ENCODE data around the gene H3-3A. TPM values are rescaled to one million over a fixed set of nuclear protein-coding genes. Genes with fewer than 3 reads are reported as not detected.
A peak's percentile ranks its signal among the peaks of the same experiment; 100 is the strongest.

H3-3A gene
- polyA plus RNA-seq, 1 of the 3 experiments (the other 2 are of a cell fraction) = 315 TPM

GRCh38 chr1:226111098-226111882, 48.8 kb downstream of the H3-3A start:
- 76% methylated on average over 11 of the region's 11 CpGs for WGBS (ENCODE audit: low lambda C conversion rate)

More at GRCh38 chr1:226111098-226111882, 48.8 kb downstream of the H3-3A start:
- Histone ChIP-seq H3K27ac (ENCODE audit: low read depth in 2 of 2, low read length in 1 of 2) (peak overlapping the region; percentile 84 to 95; a peak in 3 of 4 replicates), H3K9me3 (no peaks in the 10 kb centered on the region), H4K20me1 (ENCODE audit: insufficient read depth) (no peaks in the 10 kb centered on the region), H3K4me2 (peak overlapping the region; percentile 98), H3K79me2 (ENCODE audit: insufficient read depth) (no peaks in the 10 kb centered on the region), H3K9ac (peak overlapping the region; percentile 81), H3F3A (replicated peaks; ENCODE audit: insufficient read depth) (peaks cover 5% of the 10 kb centered on the region), H3K4me1 (ENCODE audit: control insufficient read depth in 1 of 2, insufficient read depth in 2 of 2, low read depth in 1 of 2, low read length in 1 of 2) (peaks cover 15 to 17% of the 10 kb centered on the region in 2 experiments; a peak in 3 of 4 replicates), H3K27me3 (ENCODE audit: insufficient read depth) (no peaks in the 10 kb centered on the region), H3K4me3 (ENCODE audit: low read depth in 2 of 2, low read length in 1 of 2) (peak overlapping the region; percentile 58 to 71), H3K36me3 (replicated peaks in 1 of 2; ENCODE audit: control insufficient read depth in 1 of 2, insufficient read depth in 2 of 2, low read length in 1 of 2) (no peaks in the 10 kb centered on the region), H3K9me2 (no peaks in the 10 kb centered on the region), H2AFZ (ENCODE audit: low read depth) (peak overlapping the region; percentile 91)
- ChIA-PET CTCF (interaction anchor here (1.1 to 5.7 kb wide), 10 partner anchors 9 to 637 kb away, joined by 3 to 38 read pairs (median 4); no protein-coding TSS in a partner anchor), POLR2A (interaction anchor here (0.9 to 2.8 kb wide), 6 partner anchors 9 to 112 kb away, joined by 3 to 30 read pairs (median 6); partner anchors contain the start of genes H3-3A and SDE2)
- TF ChIP-seq ZBTB33 (IDR thresholded peaks at IDR 0.05; ENCODE audit: borderline replicate concordance, low read depth) = no peak
- no peak for TF ChIP-seq RAD21 (IDR thresholded peaks at IDR 0.05; ENCODE audit: low read length)
- no peak for TF ChIP-seq GATA2 (CRISPR knock-in tag; IDR thresholded peaks at IDR 0.05)
- no peak for TF ChIP-seq NFIC (IDR thresholded peaks at IDR 0.05; ENCODE audit: borderline replicate concordance)
- no peak for TF ChIP-seq TAF1 (IDR thresholded peaks at IDR 0.05; ENCODE audit: borderline replicate concordance, low read depth, low read length)
- TF ChIP-seq PBX3 (IDR thresholded peaks at IDR 0.05) = no peak
- TF ChIP-seq REST (IDR thresholded peaks at IDR 0.05; ENCODE audit: low read depth, low read length) = no peak
- no peak for TF ChIP-seq USF2 (IDR thresholded peaks at IDR 0.05; ENCODE audit: borderline replicate concordance, low read depth, low read length)
- no peak for TF ChIP-seq MXI1 (IDR thresholded peaks at IDR 0.05; ENCODE audit: low read depth, low read length)
- no peak for TF ChIP-seq CHD2 (IDR thresholded peaks at IDR 0.05; ENCODE audit: low read length, partially characterized antibody)
- TF ChIP-seq, protein P1, sequence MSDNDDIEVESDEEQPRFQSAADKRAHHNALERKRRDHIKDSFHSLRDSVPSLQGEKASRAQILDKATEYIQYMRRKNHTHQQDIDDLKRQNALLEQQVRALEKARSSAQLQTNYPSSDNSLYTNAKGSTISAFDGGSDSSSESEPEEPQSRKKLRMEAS (IDR thresholded peaks at IDR 0.05; ENCODE audit: low read depth) = no peak
- TF ChIP-seq, protein P2, sequence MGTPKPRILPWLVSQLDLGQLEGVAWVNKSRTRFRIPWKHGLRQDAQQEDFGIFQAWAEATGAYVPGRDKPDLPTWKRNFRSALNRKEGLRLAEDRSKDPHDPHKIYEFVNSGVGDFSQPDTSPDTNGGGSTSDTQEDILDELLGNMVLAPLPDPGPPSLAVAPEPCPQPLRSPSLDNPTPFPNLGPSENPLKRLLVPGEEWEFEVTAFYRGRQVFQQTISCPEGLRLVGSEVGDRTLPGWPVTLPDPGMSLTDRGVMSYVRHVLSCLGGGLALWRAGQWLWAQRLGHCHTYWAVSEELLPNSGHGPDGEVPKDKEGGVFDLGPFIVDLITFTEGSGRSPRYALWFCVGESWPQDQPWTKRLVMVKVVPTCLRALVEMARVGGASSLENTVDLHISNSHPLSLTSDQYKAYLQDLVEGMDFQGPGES (IDR thresholded peaks at IDR 0.05; ENCODE audit: low read depth, low read length) = no peak
- TF ChIP-seq FOXM1 (IDR thresholded peaks at IDR 0.05; ENCODE audit: low read depth) = no peak
- DNase-seq = no peak
